MM.1S (cell line): Measurements from ENCODE around the gene HERC4.

Source experiments
- DNase-seq: peaks from one replicate; pipeline ENCODE4 v3.0.0-alpha.2; 2015
- H2AFZ ChIP-seq: fragments of 300-600 bp; sonication (generic); 2 replicates; pipeline ENCODE4 v1.6.0; 2016; ENCODE audit warnings: antibody characterized with exemption, low read length
- H3F3A ChIP-seq: fragments of 300-600 bp; sonication (generic); 2 replicates; pipeline ENCODE4 v1.6.1; 2016; ENCODE audit warnings: mild to moderate bottlenecking, antibody characterized with exemption, low read length, moderate library complexity, mixed read lengths; ENCODE audit not compliant: insufficient read depth
- H3K27ac ChIP-seq: fragments of 300-600 bp; sonication (generic); 2 replicates; pipeline ENCODE4 v1.5.1; 2016; ENCODE audit warnings: mild to moderate bottlenecking, low read length
- H3K27me3 ChIP-seq: fragments of 300-600 bp; sonication (generic); replicated peaks from 2 replicates; pipeline ENCODE4 v1.6.0; 2016; ENCODE audit warnings: low read length; ENCODE audit not compliant: insufficient read depth
- H3K36me3 ChIP-seq: fragments of 300-600 bp; sonication (generic); replicated peaks from 2 replicates; pipeline ENCODE4 v1.6.1; 2016; ENCODE audit warnings: mild to moderate bottlenecking, low read length, mixed read lengths; ENCODE audit not compliant: insufficient read depth
- H3K4me1 ChIP-seq: fragments of 300-600 bp; sonication (generic); 2 replicates; pipeline ENCODE4 v1.6.1; 2016; ENCODE audit warnings: low read length, mixed read lengths
- H3K4me2 ChIP-seq: fragments of 300-600 bp; sonication (generic); 2 replicates; pipeline ENCODE4 v1.6.0; 2016; ENCODE audit warnings: low read depth, low read length
- H3K4me3 ChIP-seq: fragments of 300-600 bp; sonication (generic); 2 replicates; pipeline ENCODE4 v1.5.1; 2016; ENCODE audit warnings: low read length, mixed read lengths
- H3K79me2 ChIP-seq: fragments of 300-600 bp; sonication (generic); 2 replicates; pipeline ENCODE4 v1.6.1; 2016; ENCODE audit warnings: mixed run types, low read length, mixed read lengths
- H3K9ac ChIP-seq: fragments of 300-600 bp; sonication (generic); 2 replicates; pipeline ENCODE4 v1.6.1; 2016; ENCODE audit warnings: low read length, mixed read lengths
- H3K9me2 ChIP-seq: fragments of 300-600 bp; sonication (generic); replicated peaks from 2 replicates; pipeline ENCODE4 v1.6.1; 2016; ENCODE audit warnings: mild to moderate bottlenecking, low read length, mixed read lengths; ENCODE audit not compliant: insufficient read depth
- H3K9me3 ChIP-seq: fragments of 300-600 bp; sonication (generic); replicated peaks from 2 replicates; pipeline ENCODE4 v1.6.1; 2016; ENCODE audit warnings: mild to moderate bottlenecking, low read length, mixed read lengths; ENCODE audit not compliant: insufficient read depth
- H4K20me1 ChIP-seq: fragments of 300-600 bp; sonication (generic); 2 replicates; pipeline ENCODE4 v1.6.1; 2016; ENCODE audit warnings: mild to moderate bottlenecking, low read length, moderate library complexity, mixed read lengths; ENCODE audit not compliant: insufficient read depth
- CTCF ChIP-seq: fragments of 300-600 bp; sonication (generic); IDR thresholded peaks from 2 replicates; pipeline ENCODE4 v1.5.1; 2016; ENCODE audit warnings: antibody characterized with exemption, low read length, mixed read lengths
- EZH2 ChIP-seq: fragments of 300-600 bp; sonication (generic); optimal IDR thresholded peaks from 2 replicates; pipeline ENCODE3; 2017; ENCODE audit warnings: low read depth, mild to moderate bottlenecking, antibody characterized with exemption, low read length, mixed read lengths
- EZH2phosphoT487 ChIP-seq: fragments of 300-600 bp; sonication (generic); IDR thresholded peaks from 2 replicates; pipeline ENCODE4 v1.6.1; 2018; ENCODE audit warnings: antibody characterized with exemption, low read length

HERC4 gene

GRCh38 chr10:67912331-67912946, 162.6 kb downstream of the HERC4 start:
- Histone ChIP-seq H3K27me3 (no peaks in the 10 kb centered on the region), H3K4me3 (no peak overlapping the region), H3K9ac (no peak overlapping the region), H3K4me1 (no peaks in the 10 kb centered on the region), H3K9me2 (no peaks in the 10 kb centered on the region), H3F3A (no peaks in the 10 kb centered on the region), H3K79me2 (0 out of 2 replicates have a peak, but pooled peaks cover 4% of the 10 kb centered on the region), H2AFZ (no peak overlapping the region), H3K36me3 (peaks cover 10% of the 10 kb centered on the region; the same call in 1 of the 2 replicates), H3K9me3 (no peaks in the 10 kb centered on the region), H3K27ac (no peak overlapping the region), H4K20me1 (no peaks in the 10 kb centered on the region), H3K4me2 (no peak overlapping the region)
- no peak for DNase-seq
- no peak for TF ChIP-seq EZH2phosphoT487

GRCh38 chr10:67903581-67903980, 171.5 kb downstream of the HERC4 start:
- Histone ChIP-seq H3K36me3 (peaks cover 9% of the 10 kb centered on the region; the same call in 1 of the 2 replicates), H2AFZ (no peak overlapping the region), H3K9me3 (no peaks in the 10 kb centered on the region), H3K4me1 (no peaks in the 10 kb centered on the region), H3K27ac (no peak overlapping the region), H3K9ac (no peak overlapping the region), H3K4me3 (no peak overlapping the region), H3K4me2 (no peak overlapping the region), H3F3A (no peaks in the 10 kb centered on the region), H4K20me1 (no peaks in the 10 kb centered on the region), H3K27me3 (no peaks in the 10 kb centered on the region), H3K9me2 (no peaks in the 10 kb centered on the region), H3K79me2 (peaks cover 27% of the 10 kb centered on the region)
- no peak for TF ChIP-seq EZH2
- no peak for TF ChIP-seq EZH2phosphoT487
- no peak for TF ChIP-seq CTCF
- DNase-seq: no peak

- H4K20me1 ChIP-seq: no peaks in the 10 kb centered on the region
- no peaks in the 10 kb centered on the region for H3K27me3 ChIP-seq
- no peak overlapping the region for H3K9ac ChIP-seq
- peaks cover 58% of the 10 kb centered on the region for H3K79me2 ChIP-seq
- peaks cover 6% of the 10 kb centered on the region; the same call in 1 of the 2 replicates for H3K36me3 ChIP-seq
- TF ChIP-seq CTCF (no peak), EZH2 (no peak), EZH2phosphoT487 (no peak)
- H3K27ac ChIP-seq: no peak overlapping the region
- H3K4me2 ChIP-seq: no peak overlapping the region
- H3K9me3 ChIP-seq: no peaks in the 10 kb centered on the region
- no peaks in the 10 kb centered on the region for H3K4me1 ChIP-seq
- no peak overlapping the region for H2AFZ ChIP-seq
- no peak overlapping the region for H3K4me3 ChIP-seq
- no peaks in the 10 kb centered on the region for H3F3A ChIP-seq
- no peaks in the 10 kb centered on the region for H3K9me2 ChIP-seq
- no peak for DNase-seq
Observed at GRCh38 chr10:67893637-67894036, 181.4 kb downstream of the HERC4 start.
